ENCODE measurements around the gene NFIX. TPM values are rescaled to one million over a fixed set of nuclear protein-coding genes. Genes with fewer than 3 reads are reported as not detected.
A peak's percentile ranks its signal among the peaks of the same experiment; 100 is the strongest.

NFIX gene
- total and polyA plus RNA-seq, 2 donors from 2014 or later, result 4.3 to 65.0 TPM

- FAIRE-seq (no peak), DNase-seq (no peak)
- Histone ChIP-seq H3K9me3 (ENCODE audit: control insufficient read depth in 2 of 3, insufficient read depth in 1 of 3, low read length in 3 of 3) (no peaks in the 10 kb centered on the region), H3K9ac (ENCODE audit: low read length in 3 of 3) (no peak overlapping the region), H3K27ac (ENCODE audit: low read depth in 2 of 2, low read length in 2 of 2) (no peak overlapping the region), H3K4me1 (ENCODE audit: control insufficient read depth in 2 of 3, insufficient read depth in 2 of 3, low read depth in 1 of 3, low read length in 3 of 3) (peaks cover 0 to 20% (median 0%) of the 10 kb centered on the region in 3 donors), H3K27me3 (ENCODE audit: control insufficient read depth, insufficient read depth, low read length) (peaks cover 45% of the 10 kb centered on the region), H3K36me3 (ENCODE audit: control insufficient read depth in 2 of 3, insufficient read depth in 3 of 3, low read length in 3 of 3) (no peaks in the 10 kb centered on the region), H3K4me3 (ENCODE audit: low read length in 3 of 3) (no peak overlapping the region)
- intact Hi-C loops (cut with DNase I), result no loop called here
- TF ChIP-seq, protein P1, sequence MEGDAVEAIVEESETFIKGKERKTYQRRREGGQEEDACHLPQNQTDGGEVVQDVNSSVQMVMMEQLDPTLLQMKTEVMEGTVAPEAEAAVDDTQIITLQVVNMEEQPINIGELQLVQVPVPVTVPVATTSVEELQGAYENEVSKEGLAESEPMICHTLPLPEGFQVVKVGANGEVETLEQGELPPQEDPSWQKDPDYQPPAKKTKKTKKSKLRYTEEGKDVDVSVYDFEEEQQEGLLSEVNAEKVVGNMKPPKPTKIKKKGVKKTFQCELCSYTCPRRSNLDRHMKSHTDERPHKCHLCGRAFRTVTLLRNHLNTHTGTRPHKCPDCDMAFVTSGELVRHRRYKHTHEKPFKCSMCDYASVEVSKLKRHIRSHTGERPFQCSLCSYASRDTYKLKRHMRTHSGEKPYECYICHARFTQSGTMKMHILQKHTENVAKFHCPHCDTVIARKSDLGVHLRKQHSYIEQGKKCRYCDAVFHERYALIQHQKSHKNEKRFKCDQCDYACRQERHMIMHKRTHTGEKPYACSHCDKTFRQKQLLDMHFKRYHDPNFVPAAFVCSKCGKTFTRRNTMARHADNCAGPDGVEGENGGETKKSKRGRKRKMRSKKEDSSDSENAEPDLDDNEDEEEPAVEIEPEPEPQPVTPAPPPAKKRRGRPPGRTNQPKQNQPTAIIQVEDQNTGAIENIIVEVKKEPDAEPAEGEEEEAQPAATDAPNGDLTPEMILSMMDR (IDR thresholded peaks at IDR 0.05; ENCODE audit: borderline replicate concordance, extremely low read depth, insufficient read depth), result no peak
Observed at GRCh38 chr19:13010992-13011652, 15.8 kb downstream of the NFIX start.

DNA sequence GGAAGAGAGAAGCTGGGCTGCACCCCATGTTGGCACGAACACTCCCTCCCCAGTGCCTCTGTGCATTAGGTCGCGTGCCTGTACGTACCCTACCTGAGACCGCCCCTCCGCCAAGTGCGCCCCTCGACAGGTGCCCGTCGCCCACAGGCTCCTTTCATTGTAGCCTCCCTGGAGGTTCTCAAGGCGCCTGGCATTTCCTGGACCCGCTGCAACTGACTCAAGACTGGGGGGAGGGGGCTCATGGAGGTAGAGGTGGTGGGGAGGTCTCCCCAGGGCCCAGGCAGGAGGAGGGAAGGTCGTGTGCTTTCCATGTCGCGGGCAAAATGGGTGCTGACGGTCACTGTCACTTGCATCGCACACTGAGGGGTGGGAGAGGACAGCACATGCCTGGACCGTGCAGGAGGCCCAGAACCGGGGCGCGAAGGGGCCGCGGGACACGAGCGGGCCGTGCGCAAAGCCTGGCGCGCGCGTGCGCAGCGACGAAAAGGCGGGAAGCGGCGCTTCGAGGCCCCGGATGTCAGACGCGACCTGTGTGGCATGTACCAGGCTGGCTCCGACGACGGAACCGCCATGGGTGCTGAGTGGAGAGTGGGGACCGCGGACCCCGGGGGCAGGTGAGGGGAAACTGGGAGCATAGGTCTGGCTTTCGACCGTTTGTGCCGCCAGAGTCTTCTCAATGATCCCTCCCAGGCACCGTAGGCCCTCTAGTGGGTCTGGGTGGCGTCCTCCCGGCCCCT, 16.5 kb downstream of the NFIX start:
- DNase-seq (no peak), FAIRE-seq (no peak)
- no peak overlapping the region for H3K9ac ChIP-seq (ENCODE audit: low read length in 3 of 3)
- no peaks in the 10 kb centered on the region for H3K36me3 ChIP-seq (ENCODE audit: control insufficient read depth in 2 of 3, insufficient read depth in 3 of 3, low read length in 3 of 3)
- no peaks in the 10 kb centered on the region for H3K9me3 ChIP-seq (ENCODE audit: control insufficient read depth in 2 of 3, insufficient read depth in 1 of 3, low read length in 3 of 3)
- TF ChIP-seq, protein P1 (IDR thresholded peaks at IDR 0.05; ENCODE audit: borderline replicate concordance, extremely low read depth, insufficient read depth), result no peak
- H3K27me3 ChIP-seq (ENCODE audit: control insufficient read depth, insufficient read depth, low read length), result peaks cover 47% of the 10 kb centered on the region
- intact Hi-C loops (cut with DNase I), result no loop called here
- no peak overlapping the region for H3K27ac ChIP-seq (ENCODE audit: low read depth in 2 of 2, low read length in 2 of 2)
- no peak overlapping the region for H3K4me3 ChIP-seq (ENCODE audit: low read length in 3 of 3)
- peaks cover 0 to 20% (median 0%) of the 10 kb centered on the region in 3 donors for H3K4me1 ChIP-seq (ENCODE audit: control insufficient read depth in 2 of 3, insufficient read depth in 2 of 3, low read depth in 1 of 3, low read length in 3 of 3)

GRCh38 chr19:13012390-13012689, 17.1 kb downstream of the NFIX start:
- FAIRE-seq (no peak), DNase-seq (no peak)
- no peak overlapping the region for H3K27ac ChIP-seq (ENCODE audit: low read depth in 2 of 2, low read length in 2 of 2)
- peak overlapping the region in 1 of 3 donors; percentile 51 for H3K4me3 ChIP-seq (ENCODE audit: low read length in 3 of 3)
- peaks cover 0 to 20% (median 0%) of the 10 kb centered on the region in 3 donors for H3K4me1 ChIP-seq (ENCODE audit: control insufficient read depth in 2 of 3, insufficient read depth in 2 of 3, low read depth in 1 of 3, low read length in 3 of 3)
- no peaks in the 10 kb centered on the region for H3K9me3 ChIP-seq (ENCODE audit: control insufficient read depth in 2 of 3, insufficient read depth in 1 of 3, low read length in 3 of 3)
- no peak overlapping the region for H3K9ac ChIP-seq (ENCODE audit: low read length in 3 of 3)
- intact Hi-C loops (cut with DNase I), result no loop called here
- peaks cover 48% of the 10 kb centered on the region for H3K27me3 ChIP-seq (ENCODE audit: control insufficient read depth, insufficient read depth, low read length)
- TF ChIP-seq, protein P1 (IDR thresholded peaks at IDR 0.05; ENCODE audit: borderline replicate concordance, extremely low read depth, insufficient read depth), result no peak
- no peaks in the 10 kb centered on the region for H3K36me3 ChIP-seq (ENCODE audit: control insufficient read depth in 2 of 3, insufficient read depth in 3 of 3, low read length in 3 of 3)
